ENCODE results near the gene SCN5A. TPM values are rescaled to one million over a fixed set of nuclear protein-coding genes. Genes with fewer than 3 reads are reported as not detected.

SCN5A gene
- total and polyA plus RNA-seq, 2 of the 4 experiments (the other 2 are of a cell fraction), result 1.9 to 2.0 TPM

- Histone ChIP-seq H3K27ac (ENCODE audit: insufficient read depth, low read length) (no peak overlapping the region), H2AK9ac (replicated peaks; ENCODE audit: low read depth, low read length, poor library complexity) (no peak overlapping the region), H3K18ac (ENCODE audit: low read depth, low read length) (no peak overlapping the region), H3K4me1 (ENCODE audit: control insufficient read depth, insufficient read depth, low read length) (no peaks in the 10 kb centered on the region), H2BK5ac (ENCODE audit: low read depth, low read length, poor library complexity, severe bottlenecking) (no peak overlapping the region), H4K5ac (ENCODE audit: low read depth, low read length) (no peak overlapping the region), H3K4me2 (ENCODE audit: low read depth, low read length) (no peak overlapping the region), H3K23ac (ENCODE audit: low read depth, low read length) (no peak overlapping the region), H3K4me3 (ENCODE audit: insufficient read depth, low read depth, low read length) (no peak overlapping the region), H4K91ac (ENCODE audit: insufficient read depth, low read depth, low read length) (no peak overlapping the region), H2AK5ac (ENCODE audit: low read depth, low read length) (no peak overlapping the region), H3K4ac (ENCODE audit: low read depth, low read length) (no peak overlapping the region), H3K56ac (ENCODE audit: extremely low read depth, insufficient read depth, low read length) (no peak overlapping the region), H3K36me3 (ENCODE audit: control insufficient read depth, insufficient read depth, low read length) (no peaks in the 10 kb centered on the region), H4K20me1 (ENCODE audit: insufficient read depth, low read length) (no peaks in the 10 kb centered on the region), H3K9ac (ENCODE audit: low read depth, low read length) (no peak overlapping the region), H3K27me3 (ENCODE audit: control insufficient read depth, insufficient read depth, low read length) (no peaks in the 10 kb centered on the region), H2AFZ (replicated peaks; ENCODE audit: low read length, poor library complexity) (no peak overlapping the region), H2BK120ac (ENCODE audit: low read depth, low read length) (no peak overlapping the region), H3K79me1 (ENCODE audit: low read depth in 1 of 2, low read length in 2 of 2) (no peaks in the 10 kb centered on the region), H4K8ac (ENCODE audit: low read depth in 2 of 2, low read length in 2 of 2) (no peak overlapping the region), H3K14ac (replicated peaks; ENCODE audit: low read depth, low read length) (no peak overlapping the region), H2BK20ac (ENCODE audit: low read depth, low read length) (no peak overlapping the region), H2BK15ac (ENCODE audit: low read depth, low read length) (no peak overlapping the region), H3K9me3 (ENCODE audit: control insufficient read depth, insufficient read depth, low read length) (no peaks in the 10 kb centered on the region), H3K9me1 (ENCODE audit: insufficient read depth, low read length) (0 out of 2 replicates have a peak, but pooled peaks cover 8% of the 10 kb centered on the region)
- in situ Hi-C loops (cut with MboI; ENCODE audit: low sequenced_read_pairs), result no loop called here
- peak; percentile 10 for DNase-seq
- intact Hi-C loops (cut with micrococcal nuclease), result no loop called here
- BruUV-seq (replicated peaks), result no TSS peak
- POLR2A ChIA-PET (ENCODE audit: unreplicated experiment), result no interaction called here
- no peak for ATAC-seq (ENCODE audit: low read depth)
- dilution Hi-C loops (cut with HindIII; ENCODE audit: low sequenced_read_pairs, unreplicated experiment), result no loop called here
- no peak for TF ChIP-seq MAFK (IDR thresholded peaks at IDR 0.05; ENCODE audit: low read depth, low read length)
- TF ChIP-seq USF2 (IDR thresholded peaks at IDR 0.05; ENCODE audit: low read depth, low read length), result no peak
- no peak for TF ChIP-seq FOS (IDR thresholded peaks at IDR 0.05; ENCODE audit: low read depth, low read length)
- no peak for TF ChIP-seq NFE2L2 (IDR thresholded peaks at IDR 0.05; ENCODE audit: low read depth, low read length)
- no peak for TF ChIP-seq RFX5 (IDR thresholded peaks at IDR 0.05; ENCODE audit: low read depth, low read length)
- TF ChIP-seq BHLHE40 (IDR thresholded peaks at IDR 0.05; ENCODE audit: low read depth, low read length), result no peak
- no peak for TF ChIP-seq CHD1 (IDR thresholded peaks at IDR 0.05; ENCODE audit: low read depth, low read length)
- TF ChIP-seq RCOR1 (IDR thresholded peaks at IDR 0.05; ENCODE audit: insufficient replicate concordance, low read length), result no peak
- TF ChIP-seq MAZ (IDR thresholded peaks at IDR 0.05; ENCODE audit: borderline replicate concordance, low read depth, low read length), result no peak
- no peak for TF ChIP-seq RAD21 (IDR thresholded peaks at IDR 0.05; ENCODE audit: low read length)
- no peak for TF ChIP-seq SMC3 (IDR thresholded peaks at IDR 0.05; ENCODE audit: low read depth, low read length)
- no peak for TF ChIP-seq CTCF (conservative IDR thresholded peaks at IDR 0.05; ENCODE audit: low read depth, low read length)
- CTCF ChIA-PET, result no interaction called here
- WGBS, 2 experiments (ENCODE audit: extremely low coverage in 2 of 2, insufficient read length in 1 of 2), result 55% methylated on average over 2 of the region's 6 CpGs; no CpG with 5 or more reads in 1 of the 2 experiments
Measured at GRCh38 chr3:38574411-38575278, 74.8 kb downstream of the SCN5A start.

All from IMR-90 (cell line).